SK-N-SH treated with all-trans-retinoic acid at 6 μM for 48 hours (cell line): Measurements from ENCODE around the gene CHID1.

Experiments
- ATAC-seq: fragments of 200-7000 bp; cut with Tn5 transposase; 3 replicates; pipeline ENCODE4 v1.9.1; 2020; ENCODE audit warnings: mild to moderate bottlenecking, moderate library complexity
- ARNTL ChIP-seq: fragments of 450-650 bp; formaldehyde crosslinking; IDR thresholded peaks from 2 replicates; pipeline ENCODE4 v1.5.0; 2020; ENCODE audit warnings: low read depth, mild to moderate bottlenecking, moderate library complexity, borderline replicate concordance
- BACH2 ChIP-seq: fragments of 250-450 bp; sonication (Bioruptor Pico); IDR thresholded peaks from 2 replicates; pipeline ENCODE4 v1.9.0; 2021; ENCODE audit warnings: mild to moderate bottlenecking, borderline replicate concordance
- CREB5 ChIP-seq: fragments of 250-450 bp; sonication (Bioruptor Pico); IDR thresholded peaks from 2 replicates; pipeline ENCODE4 v1.5.1; 2020; ENCODE audit warnings: low read depth, mild to moderate bottlenecking, moderate library complexity
- CSDC2 ChIP-seq: fragments of 250-450 bp; sonication (Bioruptor Pico); IDR thresholded peaks from 2 replicates; pipeline ENCODE4 v1.5.0; 2020; ENCODE audit warnings: mild to moderate bottlenecking, moderate library complexity
- CSRNP3 ChIP-seq: fragments of 250-450 bp; sonication (Bioruptor Pico); IDR thresholded peaks from 2 replicates; pipeline ENCODE4 v1.5.1; 2021; ENCODE audit warnings: mild to moderate bottlenecking, moderate library complexity
- ESRRG ChIP-seq: fragments of 250-450 bp; sonication (Bioruptor Pico); IDR thresholded peaks from 2 replicates; pipeline ENCODE4 v1.6.1; 2021; ENCODE audit warnings: mild to moderate bottlenecking
- GLIS3 ChIP-seq: fragments of 250-450 bp; sonication (Bioruptor Pico); IDR thresholded peaks from 2 replicates; pipeline ENCODE4 v1.5.0; 2020; ENCODE audit warnings: mild to moderate bottlenecking, moderate library complexity
- ISL1 ChIP-seq: fragments of 250-450 bp; sonication (Bioruptor Pico); IDR thresholded peaks from 2 replicates; pipeline ENCODE4 v2.1.2; 2022; ENCODE audit warnings: mild to moderate bottlenecking, moderate library complexity
- OSR1 ChIP-seq: fragments of 250-450 bp; sonication (Bioruptor Pico); IDR thresholded peaks from 2 replicates; pipeline ENCODE4 v1.8.0; 2022; ENCODE audit warnings: moderate library complexity, mild to moderate bottlenecking, inconsistent platforms
- PATZ1 ChIP-seq: fragments of 250-450 bp; sonication (Bioruptor Pico); IDR thresholded peaks from 2 replicates; pipeline ENCODE4 v1.8.0; 2020; ENCODE audit warnings: mild to moderate bottlenecking, moderate library complexity, borderline replicate concordance
- POU6F1 ChIP-seq: fragments of 250-450 bp; sonication (Bioruptor Pico); IDR thresholded peaks from 2 replicates; pipeline ENCODE4 v1.8.0; 2021; ENCODE audit warnings: low read depth, mild to moderate bottlenecking, moderate library complexity, borderline replicate concordance
- PPARA ChIP-seq: fragments of 250-450 bp; sonication (Bioruptor Pico); IDR thresholded peaks from 2 replicates; pipeline ENCODE4 v1.5.0; 2020; ENCODE audit warnings: mild to moderate bottlenecking, borderline replicate concordance
- RARB ChIP-seq: fragments of 250-450 bp; sonication (Bioruptor Pico); IDR thresholded peaks from 2 replicates; pipeline ENCODE4 v1.8.0; 2021; ENCODE audit warnings: mild to moderate bottlenecking, moderate library complexity
- SNAI2 ChIP-seq: fragments of 250-450 bp; sonication (Bioruptor Pico); IDR thresholded peaks from 2 replicates; pipeline ENCODE4 v1.5.0; 2020; ENCODE audit warnings: mild to moderate bottlenecking, moderate library complexity
- TOX ChIP-seq: fragments of 250-450 bp; sonication (Bioruptor Pico); IDR thresholded peaks from 2 replicates; pipeline ENCODE4 v1.8.0; 2021; ENCODE audit warnings: mild to moderate bottlenecking, moderate library complexity, borderline replicate concordance
- TSHZ2 ChIP-seq: fragments of 250-450 bp; sonication (Bioruptor Pico); IDR thresholded peaks from 2 replicates; pipeline ENCODE4 v1.5.0; 2020; ENCODE audit warnings: mild to moderate bottlenecking, moderate library complexity
- ZC3H10 ChIP-seq: fragments of 250-450 bp; sonication (Bioruptor Pico); IDR thresholded peaks from 2 replicates; pipeline ENCODE4 v1.5.1; 2021; ENCODE audit warnings: mild to moderate bottlenecking, moderate library complexity
- ZFP3 ChIP-seq: fragments of 250-450 bp; sonication (Bioruptor Pico); IDR thresholded peaks from 2 replicates; pipeline ENCODE4 v1.5.0; 2020; ENCODE audit warnings: mild to moderate bottlenecking, moderate library complexity
- ZFP30 ChIP-seq: fragments of 450-650 bp; formaldehyde crosslinking; IDR thresholded peaks from 2 replicates; pipeline ENCODE4 v1.5.0; 2022; ENCODE audit warnings: mild to moderate bottlenecking, moderate library complexity
- ZNF565 ChIP-seq: fragments of 450-650 bp; formaldehyde crosslinking; conservative IDR thresholded peaks from 2 replicates; pipeline ENCODE4 v1.5.0; 2020; ENCODE audit warnings: low read depth, mild to moderate bottlenecking, moderate library complexity
- ZNF70 ChIP-seq: fragments of 450-650 bp; formaldehyde crosslinking; IDR thresholded peaks from 2 replicates; pipeline ENCODE4 v1.5.0; 2020; ENCODE audit warnings: mild to moderate bottlenecking, moderate library complexity
- ZNF8 ChIP-seq: fragments of 450-650 bp; formaldehyde crosslinking; IDR thresholded peaks from 2 replicates; pipeline ENCODE4 v1.5.0; 2020; ENCODE audit warnings: mild to moderate bottlenecking, moderate library complexity

Gene CHID1

GRCh38 chr11:940496-941135, 30.0 kb upstream of the CHID1 start:
- no peak for ATAC-seq
- no peak for TF ChIP-seq OSR1
- no peak for TF ChIP-seq TSHZ2 (CRISPR knock-in tag)
- TF ChIP-seq CSDC2 (CRISPR knock-in tag) = no peak
- TF ChIP-seq PPARA (CRISPR knock-in tag) = no peak
- TF ChIP-seq ZFP3 (CRISPR knock-in tag) = no peak
- TF ChIP-seq ISL1 (CRISPR knock-in tag) = no peak
- TF ChIP-seq PATZ1 (CRISPR knock-in tag) = no peak
- no peak for TF ChIP-seq SNAI2 (CRISPR knock-in tag)

- ATAC-seq = no peak
- TF ChIP-seq ZNF565 (CRISPR knock-in tag) = no peak
- no peak for TF ChIP-seq BACH2 (CRISPR knock-in tag)
- no peak for TF ChIP-seq ZNF8
- TF ChIP-seq POU6F1 (CRISPR knock-in tag) = no peak
- TF ChIP-seq SNAI2 (CRISPR knock-in tag) = no peak
Measured at GRCh38 chr11:937841-938261, 27.2 kb upstream of the CHID1 start.

GRCh38 chr11:936199-936598, 25.6 kb upstream of the CHID1 start:
- ATAC-seq = no peak
- TF ChIP-seq ZNF565 (CRISPR knock-in tag) = no peak
- no peak for TF ChIP-seq CSDC2 (CRISPR knock-in tag)
- no peak for TF ChIP-seq OSR1
- no peak for TF ChIP-seq ARNTL (CRISPR knock-in tag)
- no peak for TF ChIP-seq RARB (CRISPR knock-in tag)
- no peak for TF ChIP-seq TOX (CRISPR knock-in tag)
- TF ChIP-seq ZFP30 (CRISPR knock-in tag) = no peak
- TF ChIP-seq ZFP3 (CRISPR knock-in tag) = no peak
- no peak for TF ChIP-seq CSRNP3 (CRISPR knock-in tag)

GRCh38 chr11:934527-934926, 23.9 kb upstream of the CHID1 start:
- ATAC-seq = no peak
- TF ChIP-seq BACH2 (CRISPR knock-in tag) (no peak), ESRRG (no peak), ZNF70 (CRISPR knock-in tag) (no peak), GLIS3 (CRISPR knock-in tag) (no peak), ZC3H10 (no peak), POU6F1 (CRISPR knock-in tag) (no peak), CREB5 (CRISPR knock-in tag) (no peak), ARNTL (CRISPR knock-in tag) (no peak), PPARA (CRISPR knock-in tag) (no peak), TSHZ2 (CRISPR knock-in tag) (no peak)
